Body of pancreas (tissue), 4 donors: ENCODE data around the gene LRRC23. TPM values are rescaled to one million over a fixed set of nuclear protein-coding genes. Genes with fewer than 3 reads are reported as not detected.

ENCODE experiments used
- ATAC-seq: fragments of 150-250 bp; one replicate; pipeline ENCODE4 v1.9.1; 2016
- DNase-seq, 4 donors: peaks; one replicate each; pipeline ENCODE4 v3.0.0-alpha.2; 2019
- H3K27ac ChIP-seq, 4 donors: fragments of 200-600 bp; sonication (generic); 1 replicate in 3 of 4; 2 replicates in 1 of 4; pipeline versions ENCODE4 v1.5.1 to v1.6.1; 2016 to 2019; ENCODE audit warnings: mild to moderate bottlenecking in 1 of 4, mixed read lengths in 1 of 4, moderate library complexity in 1 of 4
- H3K27me3 ChIP-seq, 2 donors: fragments of 200-600 bp; sonication (generic); one replicate each; pipeline ENCODE4 v1.6.0; 2016; ENCODE audit warnings: mild to moderate bottlenecking in 1 of 2
- H3K36me3 ChIP-seq, 2 donors: fragments of 200-600 bp; sonication (generic); replicated peaks in 1 of 2; 2 replicates each; pipeline ENCODE4 v1.5.1; 2016; ENCODE audit warnings: low read depth in 2 of 2; ENCODE audit not compliant: insufficient read depth in 1 of 2
- H3K4me1 ChIP-seq: fragments of 200-600 bp; sonication (generic); one replicate; pipeline ENCODE4 v1.6.0; 2016
- H3K4me3 ChIP-seq, 2 donors: fragments of 200-600 bp; sonication (generic); 1 replicate in 1 of 2; 2 replicates in 1 of 2; pipeline ENCODE4 v1.5.1; 2016 to 2019
- H3K9me3 ChIP-seq, 3 donors: fragments of 200-600 bp; sonication (generic); 1 replicate in 2 of 3; 2 replicates in 1 of 3; pipeline ENCODE4 v1.5.1; 2016
- CTCF ChIP-seq, 7 experiments: fragments of 450-650 bp in 4 of 7; fragments of 200-600 bp in 3 of 7; sonication (generic) in 3 of 7; IDR thresholded peaks; one replicate each; pipeline ENCODE4 v1.5.1; 2016 to 2019; ENCODE audit warnings: antibody characterized with exemption in 7 of 7
- POLR2A ChIP-seq, 3 donors: fragments of 450-650 bp; IDR thresholded peaks; one replicate each; pipeline ENCODE4 v1.6.1; 2016; ENCODE audit warnings: antibody characterized with exemption in 3 of 3, mild to moderate bottlenecking in 2 of 3
- WGBS, 2 donors: methylation state at CpG; one replicate each; pipeline ENCODE4 v1.1.5; 2017; 5-methylcytosine and 5-hydroxymethylcytosine counted together
- intact Hi-C: fragments of 100-400 bp; cut with DNase I; formaldehyde crosslinking; loops from one replicate; pipeline ENCODE4 v1.15.1; 2023
- total RNA-seq, 2 donors: library from RNA; depleted of rRNA; stranded (reverse); fragments of >200 nt; gene quantifications; one replicate each; pipeline ENCODE4 v1.1.0, GENCODE V29; 2016

The LRRC23 gene
- total RNA-seq, 2 donors from 2014 or later: 7.0 to 21.1 TPM

DNA sequence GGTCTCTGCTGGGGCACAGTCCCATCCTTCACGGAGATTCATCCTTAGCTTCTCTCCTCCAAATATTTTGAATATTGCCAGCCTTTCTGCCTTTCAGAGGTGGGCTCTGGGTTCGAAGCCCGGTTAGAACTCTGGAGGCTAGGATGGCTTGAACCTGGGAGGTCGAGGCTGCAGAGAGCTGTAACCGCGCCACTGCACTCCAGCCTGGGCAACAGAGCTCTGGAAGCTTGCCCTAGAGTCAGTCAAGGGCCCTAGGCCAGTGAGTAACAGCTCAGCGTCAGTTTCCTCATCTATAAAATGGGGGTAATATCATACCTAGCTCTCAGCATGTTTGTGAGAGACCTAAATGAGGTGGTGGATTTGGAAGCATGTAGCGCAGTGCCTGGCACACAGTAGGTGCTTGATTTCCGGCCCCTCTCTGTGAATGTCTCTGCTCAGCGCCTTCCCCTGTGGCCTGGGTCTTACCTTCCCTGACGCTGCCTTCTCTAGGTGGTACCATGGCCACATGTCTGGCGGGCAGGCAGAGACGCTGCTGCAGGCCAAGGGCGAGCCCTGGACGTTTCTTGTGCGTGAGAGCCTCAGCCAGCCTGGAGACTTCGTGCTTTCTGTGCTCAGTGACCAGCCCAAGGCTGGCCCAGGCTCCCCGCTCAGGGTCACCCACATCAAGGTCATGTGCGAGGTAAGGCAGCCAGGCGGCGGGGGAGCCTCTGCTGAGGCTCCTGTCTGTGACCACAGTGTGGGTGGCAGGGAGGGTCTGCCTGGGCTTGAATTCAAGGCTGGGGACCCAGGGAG lies 49.9 kb downstream of the LRRC23 start:
- Histone ChIP-seq H3K27ac (peak overlapping the region in 2 of 4 donors; percentile 9 to 23), H3K27me3 (no peaks in the 10 kb centered on the region), H3K4me1 (no peaks in the 10 kb centered on the region), H3K4me3 (no peak overlapping the region), H3K36me3 (peaks cover 0 to 5% of the 10 kb centered on the region in 2 donors), H3K9me3 (no peaks in the 10 kb centered on the region)
- intact Hi-C loops: no loop called here
- DNase-seq (no peak), ATAC-seq (no peak)
- 71 to 83% methylated on average over 15 to 20 of the region's 21 CpGs for WGBS, 2 donors
- TF ChIP-seq POLR2A (IDR thresholded peaks at IDR 0.05): no peak
- no peak for TF ChIP-seq CTCF (IDR thresholded peaks at IDR 0.05)

DNA sequence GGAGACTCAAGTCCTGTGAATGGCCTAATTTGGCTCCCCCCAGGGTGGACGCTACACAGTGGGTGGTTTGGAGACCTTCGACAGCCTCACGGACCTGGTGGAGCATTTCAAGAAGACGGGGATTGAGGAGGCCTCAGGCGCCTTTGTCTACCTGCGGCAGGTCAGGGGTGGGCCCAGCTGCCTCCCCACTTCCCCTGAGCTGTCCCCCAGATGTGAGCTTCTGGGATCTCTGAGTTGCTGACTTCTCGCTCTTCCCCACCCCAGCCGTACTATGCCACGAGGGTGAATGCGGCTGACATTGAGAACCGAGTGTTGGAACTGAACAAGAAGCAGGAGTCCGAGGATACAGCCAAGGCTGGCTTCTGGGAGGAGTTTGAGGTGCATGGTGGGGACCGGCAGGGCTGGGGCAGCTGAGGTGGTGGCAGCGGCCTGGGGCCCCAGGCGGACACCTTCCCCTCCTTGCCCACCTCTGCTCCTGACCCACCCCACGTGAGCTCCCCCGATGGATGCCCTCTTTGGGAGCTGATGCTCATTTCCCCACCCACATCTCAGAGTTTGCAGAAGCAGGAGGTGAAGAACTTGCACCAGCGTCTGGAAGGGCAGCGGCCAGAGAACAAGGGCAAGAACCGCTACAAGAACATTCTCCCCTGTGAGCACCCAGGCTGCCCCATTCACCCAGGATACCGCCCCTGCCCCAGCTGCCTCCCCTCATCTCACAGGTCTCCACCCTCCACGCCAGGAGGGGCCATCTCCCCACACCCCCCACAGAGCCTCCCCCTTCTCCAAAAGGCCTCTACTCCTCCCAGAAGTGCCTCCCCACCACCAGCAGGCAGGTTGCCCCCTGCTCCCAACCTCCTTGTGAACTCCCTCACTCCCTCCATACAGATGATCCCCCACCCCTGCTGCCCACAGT lies 50.7 kb downstream of the LRRC23 start:
- H3K27me3 ChIP-seq: no peaks in the 10 kb centered on the region
- H3K9me3 ChIP-seq: no peaks in the 10 kb centered on the region
- DNase-seq (no peak), ATAC-seq (no peak)
- 84 to 95% methylated on average over 12 to 21 of the region's 22 CpGs for WGBS, 2 donors
- intact Hi-C loops: no loop called here
- peaks cover under 1% of the 10 kb centered on the region for H3K4me1 ChIP-seq
- no peak overlapping the region for H3K4me3 ChIP-seq
- H3K36me3 ChIP-seq: peaks cover 0 to 5% of the 10 kb centered on the region in 2 donors
- no peak overlapping the region for H3K27ac ChIP-seq
- TF ChIP-seq POLR2A (IDR thresholded peaks at IDR 0.05): no peak
- TF ChIP-seq CTCF (IDR thresholded peaks at IDR 0.05): no peak

DNA sequence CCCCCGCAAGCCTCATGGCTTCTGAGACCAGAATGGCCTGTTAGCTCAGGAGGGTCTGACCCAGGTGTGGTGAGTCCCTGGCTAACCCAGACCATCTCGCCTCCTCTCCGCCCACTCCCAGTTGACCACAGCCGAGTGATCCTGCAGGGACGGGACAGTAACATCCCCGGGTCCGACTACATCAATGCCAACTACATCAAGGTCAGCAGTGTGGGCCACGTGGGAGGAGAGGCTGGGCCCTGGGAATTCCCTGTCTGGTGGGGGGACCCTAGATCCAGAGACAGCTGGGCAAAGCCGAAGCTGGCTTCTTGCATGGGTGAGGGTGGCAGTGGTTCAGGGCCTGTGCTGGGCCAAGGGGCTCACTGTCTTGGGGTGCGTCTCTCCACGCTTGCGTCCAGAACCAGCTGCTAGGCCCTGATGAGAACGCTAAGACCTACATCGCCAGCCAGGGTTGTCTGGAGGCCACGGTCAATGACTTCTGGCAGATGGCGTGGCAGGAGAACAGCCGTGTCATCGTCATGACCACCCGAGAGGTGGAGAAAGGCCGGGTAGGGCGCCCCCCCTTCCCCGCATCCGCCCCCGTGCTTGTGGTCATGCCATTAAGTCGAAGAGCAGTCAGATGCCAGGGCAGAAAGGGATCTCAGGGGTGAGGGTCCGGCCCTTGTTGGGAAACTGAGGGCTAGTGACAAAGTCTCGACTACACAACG lies 51.6 kb downstream of the LRRC23 start:
- 78 to 85% methylated on average over 24 to 28 of the region's 28 CpGs for WGBS, 2 donors
- Histone ChIP-seq H3K27me3 (no peaks in the 10 kb centered on the region), H3K9me3 (no peaks in the 10 kb centered on the region), H3K4me1 (peaks cover 9% of the 10 kb centered on the region), H3K27ac (no peak overlapping the region), H3K4me3 (no peak overlapping the region), H3K36me3 (peaks cover 0 to 5% of the 10 kb centered on the region in 2 donors)
- no peak for DNase-seq
- ATAC-seq: no peak
- TF ChIP-seq CTCF (IDR thresholded peaks at IDR 0.05) (no peak), POLR2A (IDR thresholded peaks at IDR 0.05) (no peak)
- intact Hi-C loops: no loop called here

GRCh38 chr12:6957151-6957701 lies 52.6 kb downstream of the LRRC23 start:
- H3K4me1 ChIP-seq: peaks cover 19% of the 10 kb centered on the region
- peaks cover 0 to 5% of the 10 kb centered on the region in 2 donors for H3K36me3 ChIP-seq
- DNase-seq (no peak), ATAC-seq (no peak)
- intact Hi-C loops: no loop called here
- no peaks in the 10 kb centered on the region for H3K27me3 ChIP-seq
- H3K4me3 ChIP-seq: no peak overlapping the region
- no peaks in the 10 kb centered on the region for H3K9me3 ChIP-seq
- H3K27ac ChIP-seq: no peak overlapping the region
- 77 to 91% methylated on average over 13 to 20 of the region's 20 CpGs for WGBS, 2 donors
- no peak for TF ChIP-seq POLR2A (IDR thresholded peaks at IDR 0.05)
- TF ChIP-seq CTCF (IDR thresholded peaks at IDR 0.05): no peak
